ENCODE results near the gene ZNF678. TPM values are rescaled to one million over a fixed set of nuclear protein-coding genes. Genes with fewer than 3 reads are reported as not detected.

Gene ZNF678
- total RNA-seq, 1 donor from 2014 or later = 29.9 TPM

DNA sequence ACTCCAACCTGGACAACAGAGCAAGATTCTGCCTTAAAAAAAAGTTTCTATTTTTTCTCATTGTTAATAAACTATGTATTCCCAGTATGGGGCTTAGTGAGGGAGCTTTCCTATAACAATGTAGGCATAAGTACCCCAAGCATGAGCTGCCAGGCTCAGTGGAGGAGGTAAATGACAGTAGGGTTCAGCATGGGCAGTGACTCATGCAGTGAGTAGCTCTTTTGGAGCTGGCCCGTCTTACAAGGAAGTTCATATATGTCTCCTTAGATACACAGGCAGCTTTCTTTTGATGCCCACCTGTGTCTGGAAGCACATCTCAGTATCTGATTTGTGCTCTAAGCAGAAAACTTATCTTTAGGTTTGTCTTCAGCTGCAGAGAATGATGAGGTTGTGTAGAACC lies 57.9 kb downstream of the ZNF678 start:
- no peak for DNase-seq (ENCODE audit: low read depth, low spot score)
- peaks cover 35% of the 10 kb centered on the region for H3K9me3 Mint-ChIP-seq
- no peak overlapping the region for H3K4me3 Mint-ChIP-seq
- H3K27me3 Mint-ChIP-seq (ENCODE audit: low read depth) = no peaks in the 10 kb centered on the region
- no peak overlapping the region for H3K27ac Mint-ChIP-seq (ENCODE audit: unreplicated experiment)
- no peaks in the 10 kb centered on the region for H3K4me1 Mint-ChIP-seq
- H3K36me3 Mint-ChIP-seq (ENCODE audit: low read depth) = peaks cover 85% of the 10 kb centered on the region
- TF ChIP-seq, protein P1, sequence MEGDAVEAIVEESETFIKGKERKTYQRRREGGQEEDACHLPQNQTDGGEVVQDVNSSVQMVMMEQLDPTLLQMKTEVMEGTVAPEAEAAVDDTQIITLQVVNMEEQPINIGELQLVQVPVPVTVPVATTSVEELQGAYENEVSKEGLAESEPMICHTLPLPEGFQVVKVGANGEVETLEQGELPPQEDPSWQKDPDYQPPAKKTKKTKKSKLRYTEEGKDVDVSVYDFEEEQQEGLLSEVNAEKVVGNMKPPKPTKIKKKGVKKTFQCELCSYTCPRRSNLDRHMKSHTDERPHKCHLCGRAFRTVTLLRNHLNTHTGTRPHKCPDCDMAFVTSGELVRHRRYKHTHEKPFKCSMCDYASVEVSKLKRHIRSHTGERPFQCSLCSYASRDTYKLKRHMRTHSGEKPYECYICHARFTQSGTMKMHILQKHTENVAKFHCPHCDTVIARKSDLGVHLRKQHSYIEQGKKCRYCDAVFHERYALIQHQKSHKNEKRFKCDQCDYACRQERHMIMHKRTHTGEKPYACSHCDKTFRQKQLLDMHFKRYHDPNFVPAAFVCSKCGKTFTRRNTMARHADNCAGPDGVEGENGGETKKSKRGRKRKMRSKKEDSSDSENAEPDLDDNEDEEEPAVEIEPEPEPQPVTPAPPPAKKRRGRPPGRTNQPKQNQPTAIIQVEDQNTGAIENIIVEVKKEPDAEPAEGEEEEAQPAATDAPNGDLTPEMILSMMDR (conservative IDR thresholded peaks at IDR 0.05) = no peak

DNA sequence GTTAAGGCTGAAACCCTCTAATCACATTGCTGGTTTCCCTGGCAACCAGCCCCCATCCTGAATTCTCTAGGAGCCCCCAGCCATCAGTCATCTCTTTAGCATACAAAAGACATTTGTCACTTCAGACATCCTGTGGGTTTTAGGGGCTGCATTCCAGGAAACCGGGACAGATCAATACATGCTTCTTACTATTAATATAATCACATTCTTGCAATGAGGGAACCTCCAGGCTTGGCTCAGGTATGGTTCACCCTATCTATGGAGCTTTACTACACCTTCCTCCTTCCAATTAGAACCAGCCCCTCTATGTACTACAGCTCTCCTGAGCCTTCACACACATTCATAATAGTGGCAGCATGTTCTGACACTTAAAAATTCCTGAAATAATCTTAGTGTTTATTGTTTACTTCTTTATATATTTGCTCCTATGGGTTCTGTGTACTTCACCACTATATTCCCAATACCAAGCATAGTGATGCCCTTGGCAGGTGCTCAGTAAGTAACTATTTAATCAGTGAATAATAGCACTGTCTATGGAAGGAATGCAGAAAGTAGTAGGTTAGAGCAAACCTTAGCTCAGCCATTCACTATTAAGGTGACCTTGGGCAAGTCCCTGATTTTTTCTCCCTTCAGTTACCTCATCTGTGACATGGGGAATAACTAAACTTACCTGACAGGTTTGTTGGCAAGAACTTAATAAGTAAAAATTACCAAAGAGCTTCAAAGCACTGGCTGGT lies 59.6 kb downstream of the ZNF678 start:
- no peak overlapping the region for H3K27ac Mint-ChIP-seq (ENCODE audit: unreplicated experiment)
- no peak overlapping the region for H3K4me3 Mint-ChIP-seq
- TF ChIP-seq, protein P1 (conservative IDR thresholded peaks at IDR 0.05) = no peak
- no peak for DNase-seq (ENCODE audit: low read depth, low spot score)
- H3K27me3 Mint-ChIP-seq (ENCODE audit: low read depth) = no peaks in the 10 kb centered on the region
- peaks cover 36% of the 10 kb centered on the region for H3K9me3 Mint-ChIP-seq
- peaks cover 89% of the 10 kb centered on the region for H3K36me3 Mint-ChIP-seq (ENCODE audit: low read depth)
- H3K4me1 Mint-ChIP-seq = no peaks in the 10 kb centered on the region

DNA sequence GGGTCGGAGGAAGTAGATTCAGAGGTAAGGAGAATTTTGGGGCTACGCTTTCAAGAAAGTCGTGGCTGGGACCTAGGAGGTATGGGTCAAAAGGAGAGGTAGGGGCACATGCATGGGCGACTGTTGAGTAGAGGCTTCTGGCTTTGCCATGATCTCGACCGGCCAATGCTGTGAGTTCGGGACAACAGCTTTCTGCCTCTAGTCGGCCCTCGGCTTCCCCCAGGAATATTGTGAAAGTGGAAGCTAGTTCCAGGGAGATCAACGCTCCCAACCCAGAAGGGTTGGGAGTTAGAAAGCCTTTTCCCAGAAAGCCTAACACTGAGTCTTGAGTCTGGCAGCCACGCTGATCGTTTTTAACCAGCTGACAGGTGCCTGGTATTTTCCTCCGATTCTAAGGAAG lies 69.0 kb downstream of the ZNF678 start:
- no peaks in the 10 kb centered on the region for H3K4me1 Mint-ChIP-seq
- no peaks in the 10 kb centered on the region for H3K27me3 Mint-ChIP-seq (ENCODE audit: low read depth)
- TF ChIP-seq, protein P1 (conservative IDR thresholded peaks at IDR 0.05) = no peak
- peaks cover 32% of the 10 kb centered on the region for H3K9me3 Mint-ChIP-seq
- DNase-seq (ENCODE audit: low read depth, low spot score) = no peak
- H3K36me3 Mint-ChIP-seq (ENCODE audit: low read depth) = peaks cover 59% of the 10 kb centered on the region
- no peak overlapping the region for H3K4me3 Mint-ChIP-seq
- no peak overlapping the region for H3K27ac Mint-ChIP-seq (ENCODE audit: unreplicated experiment)

DNA sequence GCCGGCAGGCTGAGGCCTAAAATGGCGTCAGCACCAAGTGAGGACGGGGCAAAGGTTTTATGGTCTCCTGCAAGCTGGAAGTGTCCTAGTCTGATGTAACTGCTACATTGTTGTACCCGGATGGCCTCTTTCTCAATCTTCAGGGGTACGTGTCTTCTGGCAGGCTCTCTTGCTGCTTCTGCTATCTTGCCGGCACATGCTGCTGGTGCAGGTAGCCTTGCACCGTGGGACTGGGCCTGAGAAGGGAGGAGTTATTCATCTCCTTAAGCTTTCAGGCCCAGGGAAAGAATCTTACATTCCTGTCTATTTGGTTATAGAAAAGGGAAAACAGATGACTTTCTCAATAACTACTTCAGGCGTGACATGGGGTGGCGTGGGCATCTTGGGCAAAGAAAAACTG lies 72.2 kb downstream of the ZNF678 start:
- no peak overlapping the region for H3K4me3 Mint-ChIP-seq
- TF ChIP-seq, protein P1 (conservative IDR thresholded peaks at IDR 0.05) = no peak
- no peak for DNase-seq (ENCODE audit: low read depth, low spot score)
- H3K27ac Mint-ChIP-seq (ENCODE audit: unreplicated experiment) = no peak overlapping the region
- H3K4me1 Mint-ChIP-seq = no peaks in the 10 kb centered on the region
- peaks cover 38% of the 10 kb centered on the region for H3K9me3 Mint-ChIP-seq
- H3K27me3 Mint-ChIP-seq (ENCODE audit: low read depth) = no peaks in the 10 kb centered on the region
- peaks cover 49% of the 10 kb centered on the region for H3K36me3 Mint-ChIP-seq (ENCODE audit: low read depth)

DNA sequence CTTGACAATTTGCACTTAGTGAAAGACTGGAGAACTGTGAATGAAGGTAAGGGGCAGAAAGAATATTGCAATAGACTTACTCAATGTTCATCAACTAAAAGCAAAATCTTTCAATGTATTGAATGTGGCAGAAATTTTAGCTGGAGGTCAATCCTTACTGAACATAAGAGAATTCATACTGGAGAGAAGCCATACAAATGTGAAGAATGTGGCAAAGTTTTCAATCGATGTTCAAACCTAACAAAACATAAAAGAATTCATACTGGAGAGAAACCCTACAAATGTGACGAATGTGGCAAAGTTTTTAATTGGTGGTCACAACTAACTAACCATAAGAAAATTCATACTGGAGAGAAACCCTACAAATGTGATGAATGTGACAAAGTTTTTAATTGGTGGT lies 91.1 kb downstream of the ZNF678 start:
- peaks cover 5% of the 10 kb centered on the region for H3K27me3 Mint-ChIP-seq (ENCODE audit: low read depth)
- H3K4me1 Mint-ChIP-seq = no peaks in the 10 kb centered on the region
- peak overlapping the region; percentile 8 for H3K4me3 Mint-ChIP-seq
- peaks cover 33% of the 10 kb centered on the region for H3K9me3 Mint-ChIP-seq
- DNase-seq (ENCODE audit: low read depth, low spot score) = no peak
- H3K27ac Mint-ChIP-seq (ENCODE audit: unreplicated experiment) = no peak overlapping the region
- TF ChIP-seq, protein P1 (conservative IDR thresholded peaks at IDR 0.05) = no peak
- peaks cover 77% of the 10 kb centered on the region for H3K36me3 Mint-ChIP-seq (ENCODE audit: low read depth)
